HG03457 (cell line): Measurements from ENCODE around the gene FAM170B.

Experiments used
- ATAC-seq: cut with Tn5 transposase; IDR thresholded peaks from one replicate; pipeline ENCODE4 v1.9.1; 2021; ENCODE audit warnings: moderate number of reproducible peaks; ENCODE audit not compliant: unreplicated experiment

The FAM170B gene

GRCh38 chr10:49107111-49107886 is 26.5 kb downstream of the FAM170B start:
- ATAC-seq: no peak

- no peak for ATAC-seq
Measured at GRCh38 chr10:49106451-49106850, 27.4 kb downstream of the FAM170B start.

DNA sequence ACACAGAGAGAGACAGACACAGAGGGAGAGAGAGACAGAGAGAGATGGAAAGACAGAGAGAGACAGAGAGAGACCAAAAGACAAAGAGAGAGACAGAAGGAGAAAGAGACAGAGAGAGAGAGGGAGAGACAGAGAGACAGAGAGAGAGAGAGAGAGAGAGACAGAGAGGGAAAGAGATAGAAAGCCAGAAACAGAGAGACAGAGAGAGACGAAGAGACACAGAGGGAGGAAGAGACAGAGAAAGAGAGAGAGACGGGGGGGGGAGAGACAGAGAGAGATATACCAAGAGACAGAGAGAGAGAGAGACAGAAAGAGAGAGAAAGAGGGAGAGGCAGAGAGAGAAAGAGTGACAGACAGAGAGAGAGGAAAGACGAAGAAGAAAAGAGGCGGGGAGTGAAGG is 28.7 kb downstream of the FAM170B start:
- no peak for ATAC-seq

DNA sequence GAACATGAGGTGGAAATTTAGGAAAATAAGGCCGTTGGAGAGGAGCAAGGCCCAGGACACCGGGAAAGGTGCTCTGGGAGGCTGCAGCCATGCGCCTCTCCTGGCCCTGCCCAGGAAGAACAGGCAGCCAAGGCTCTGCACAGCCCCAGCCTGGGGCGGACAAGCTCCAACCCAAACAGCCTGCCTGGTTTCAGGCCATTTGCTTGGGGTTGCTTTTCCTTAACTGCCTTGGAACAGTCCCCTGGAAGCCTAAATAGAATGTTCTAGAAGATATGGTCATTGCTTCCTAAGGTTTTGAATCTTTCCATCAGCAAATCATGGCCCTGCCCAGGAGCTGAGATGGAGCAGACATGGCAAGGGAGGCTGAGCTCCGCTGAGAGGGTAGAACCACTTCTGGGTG is 29.5 kb downstream of the FAM170B start:
- ATAC-seq: no peak

GRCh38 chr10:49103761-49104160 is 30.1 kb downstream of the FAM170B start:
- ATAC-seq: no peak

DNA sequence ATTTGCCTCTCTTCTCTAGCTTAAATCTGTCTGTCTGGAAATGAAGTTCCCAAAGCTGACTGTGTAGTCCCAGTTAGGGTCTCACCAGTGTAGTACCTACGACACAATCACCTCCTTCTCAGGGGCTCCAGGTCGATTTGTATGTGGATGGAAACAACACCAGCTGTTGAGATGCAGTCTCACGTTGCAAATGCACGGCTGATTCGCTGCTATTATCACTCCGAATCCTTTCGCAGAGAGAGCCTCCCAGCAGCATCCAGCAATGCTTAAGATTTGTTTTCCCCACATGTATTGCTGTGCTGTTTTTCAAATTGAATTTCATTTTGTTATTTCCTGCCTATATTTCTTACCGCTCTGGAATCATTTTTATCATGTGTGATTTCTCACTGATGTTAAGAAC is 34.8 kb downstream of the FAM170B start:
- ATAC-seq: no peak

- no peak for ATAC-seq
Measured at GRCh38 chr10:49096890-49097445, 36.9 kb downstream of the FAM170B start.

GRCh38 chr10:49094646-49095045 is 39.2 kb downstream of the FAM170B start:
- ATAC-seq: no peak

DNA sequence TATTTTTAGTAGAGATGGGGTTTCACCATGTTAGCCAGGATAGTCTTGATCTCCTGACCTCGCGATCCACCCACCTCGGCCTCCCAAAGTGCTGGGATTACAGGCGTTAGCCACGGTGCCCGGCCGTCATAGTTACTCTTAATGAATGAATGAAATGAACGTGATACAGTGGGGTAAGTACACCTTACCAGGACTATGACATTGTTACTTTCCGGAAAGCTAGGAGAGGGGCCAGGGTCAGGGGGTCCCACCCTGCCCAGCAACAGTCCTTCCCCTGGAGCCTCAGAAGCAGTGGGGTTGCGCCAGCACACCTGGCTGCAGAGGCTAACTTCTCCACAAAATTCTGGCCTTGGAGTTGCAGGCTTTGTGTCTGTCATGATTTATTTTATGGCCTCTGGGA is 39.9 kb downstream of the FAM170B start:
- no peak for ATAC-seq

GRCh38 chr10:49092477-49092876 is 41.3 kb downstream of the FAM170B start:
- no peak for ATAC-seq

GRCh38 chr10:49091450-49092210 is 42.2 kb downstream of the FAM170B start:
- ATAC-seq: no peak

DNA sequence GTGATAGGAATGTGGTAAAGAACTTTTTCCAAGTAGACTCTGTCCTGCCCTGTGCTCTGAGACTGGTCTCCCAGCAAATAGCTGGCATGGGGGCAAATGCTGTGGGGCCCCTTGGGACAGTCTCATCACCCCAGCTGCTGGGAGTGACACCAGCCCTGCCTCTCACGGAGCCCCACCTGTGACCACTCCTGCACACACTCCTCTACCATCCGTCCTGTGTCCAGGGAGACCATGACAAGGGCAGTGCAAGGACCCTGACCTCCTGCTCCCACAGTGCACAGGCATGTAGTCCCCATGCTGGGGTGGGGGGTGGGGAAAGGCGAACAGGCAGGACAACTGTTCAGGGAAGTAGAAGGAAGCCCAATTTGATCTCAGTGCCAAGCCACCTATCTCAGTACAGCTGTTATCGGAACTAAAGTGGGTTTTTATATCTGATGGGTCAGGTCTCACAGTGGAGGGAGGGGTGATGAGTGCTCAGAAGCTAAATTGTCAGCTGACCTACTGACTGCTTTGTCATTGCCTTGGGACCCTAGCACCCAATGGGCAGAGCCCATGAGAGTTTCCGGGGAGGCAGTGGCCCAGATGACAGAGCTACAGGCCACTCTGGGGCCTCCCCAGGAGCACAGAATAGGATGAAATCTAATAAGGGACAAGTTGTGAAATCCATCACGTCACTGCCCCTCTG is 43.0 kb downstream of the FAM170B start:
- no peak for ATAC-seq

GRCh38 chr10:49090189-49090575 is 43.6 kb downstream of the FAM170B start:
- ATAC-seq: no peak

DNA sequence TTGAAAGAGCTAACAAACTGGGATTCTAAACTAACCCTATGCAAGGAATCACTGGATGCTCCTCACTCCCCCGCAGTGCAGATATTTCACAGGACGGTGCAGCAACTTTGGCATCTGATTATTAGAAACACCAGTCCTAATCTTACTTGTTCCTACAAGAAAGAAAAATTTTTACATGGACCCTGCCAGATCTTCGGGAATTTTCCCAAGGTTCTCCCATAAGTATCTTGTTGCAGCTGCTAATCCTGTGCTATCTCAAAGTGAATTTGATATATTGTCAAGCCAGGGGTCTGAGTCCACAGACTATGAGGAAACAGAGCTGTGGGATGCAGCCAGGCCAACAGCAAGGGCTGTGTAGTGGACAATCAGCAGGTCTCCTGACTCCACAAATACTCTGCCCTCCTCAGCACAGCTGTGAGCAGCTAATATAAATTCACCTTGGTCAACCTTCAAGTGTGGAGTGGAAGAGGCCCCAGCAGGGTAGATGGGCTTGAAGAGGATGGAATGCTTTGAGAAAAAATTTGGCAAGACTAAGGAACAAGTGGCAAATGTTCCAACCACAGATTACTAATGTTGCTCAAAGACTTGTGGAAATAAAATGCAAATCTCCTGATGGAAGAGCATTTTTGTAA is 44.1 kb downstream of the FAM170B start:
- ATAC-seq: no peak

GRCh38 chr10:49089152-49089551 is 44.7 kb downstream of the FAM170B start:
- ATAC-seq: no peak

DNA sequence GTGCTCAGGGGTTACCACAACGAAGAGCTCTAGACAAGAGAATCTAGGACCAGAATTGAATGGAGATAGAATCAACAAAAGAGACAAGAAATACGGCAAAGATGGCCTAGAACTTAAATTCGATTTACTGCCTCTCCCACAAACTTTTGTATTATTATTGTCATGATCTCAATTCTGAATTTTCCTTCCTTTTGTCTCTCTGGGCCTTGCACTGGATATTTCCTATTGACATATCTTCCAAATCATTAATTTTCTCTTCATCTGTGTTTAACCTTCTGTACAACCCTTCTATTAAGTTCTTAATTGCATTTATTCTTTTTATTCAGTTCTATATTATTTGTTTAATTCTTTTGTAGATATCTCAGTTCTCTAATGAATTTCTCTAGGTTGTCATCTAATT is 46.9 kb downstream of the FAM170B start:
- no peak for ATAC-seq

GRCh38 chr10:49083261-49083660 is 50.6 kb downstream of the FAM170B start:
- ATAC-seq: no peak

- ATAC-seq: no peak
Measured at GRCh38 chr10:49082766-49083165, 51.1 kb downstream of the FAM170B start.

GRCh38 chr10:49081547-49082275 is 52.1 kb downstream of the FAM170B start:
- ATAC-seq: no peak
